Measurements from ENCODE around the gene RABAC1.
"Not testable (repeated sequence)": the region's sequence is repeated elsewhere in the genome, so short reads cannot be mapped to it uniquely, and the experiment has no call there.

RABAC1 gene

GRCh38 chr19:41915776-41916414, 43.2 kb downstream of the RABAC1 start:
- no peak for DNase-seq (ENCODE audit: low spot score)

GRCh38 chr19:41915021-41915775, 43.9 kb downstream of the RABAC1 start:
- DNase-seq (ENCODE audit: low spot score) = no peak

GRCh38 chr19:41914424-41914834, 44.7 kb downstream of the RABAC1 start:
- not testable (repeated sequence) for DNase-seq (ENCODE audit: low spot score)

DNA sequence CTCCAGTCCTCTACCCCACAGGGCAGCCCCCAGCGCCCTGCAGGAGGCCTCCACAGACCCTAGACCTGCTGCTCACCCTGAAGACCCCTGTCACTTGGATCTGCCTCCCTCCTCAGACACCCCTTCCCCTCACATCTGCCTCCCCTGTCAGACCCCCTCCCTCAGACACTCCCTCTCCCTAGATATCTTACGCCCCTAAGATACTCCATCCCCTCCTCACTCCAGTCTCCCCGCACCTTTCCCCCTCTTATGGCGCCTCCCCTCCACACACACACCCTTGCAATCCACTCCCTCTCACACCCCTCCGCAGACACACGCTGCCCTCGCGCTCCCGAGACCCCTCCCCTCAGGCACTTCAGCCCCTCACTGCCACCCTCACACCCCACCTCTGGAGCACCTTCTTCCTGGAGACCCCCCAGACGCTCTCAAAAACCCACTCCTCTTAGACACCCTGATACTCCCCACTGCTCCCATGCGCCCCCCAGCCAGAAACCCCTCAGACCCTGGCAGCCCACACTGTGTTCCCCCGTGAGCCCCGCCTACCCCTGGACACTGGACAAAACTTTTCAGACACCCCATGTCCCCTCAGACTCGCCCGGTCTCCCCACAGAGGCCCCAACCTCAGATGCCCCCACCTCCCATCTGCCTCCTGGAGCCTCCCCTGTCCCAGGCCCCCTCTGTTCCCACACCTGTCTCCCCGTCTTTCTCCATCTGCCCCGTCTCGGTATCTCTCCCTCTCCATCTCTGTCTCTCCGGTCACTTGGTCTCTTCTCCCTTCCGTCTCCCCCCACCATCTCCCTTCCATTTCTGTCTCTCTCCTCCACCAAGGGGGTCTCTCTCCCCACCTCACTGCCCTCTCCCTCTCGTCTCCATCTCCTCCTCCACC, 45.3 kb downstream of the RABAC1 start:
- DNase-seq (ENCODE audit: low spot score) = no peak

DNA sequence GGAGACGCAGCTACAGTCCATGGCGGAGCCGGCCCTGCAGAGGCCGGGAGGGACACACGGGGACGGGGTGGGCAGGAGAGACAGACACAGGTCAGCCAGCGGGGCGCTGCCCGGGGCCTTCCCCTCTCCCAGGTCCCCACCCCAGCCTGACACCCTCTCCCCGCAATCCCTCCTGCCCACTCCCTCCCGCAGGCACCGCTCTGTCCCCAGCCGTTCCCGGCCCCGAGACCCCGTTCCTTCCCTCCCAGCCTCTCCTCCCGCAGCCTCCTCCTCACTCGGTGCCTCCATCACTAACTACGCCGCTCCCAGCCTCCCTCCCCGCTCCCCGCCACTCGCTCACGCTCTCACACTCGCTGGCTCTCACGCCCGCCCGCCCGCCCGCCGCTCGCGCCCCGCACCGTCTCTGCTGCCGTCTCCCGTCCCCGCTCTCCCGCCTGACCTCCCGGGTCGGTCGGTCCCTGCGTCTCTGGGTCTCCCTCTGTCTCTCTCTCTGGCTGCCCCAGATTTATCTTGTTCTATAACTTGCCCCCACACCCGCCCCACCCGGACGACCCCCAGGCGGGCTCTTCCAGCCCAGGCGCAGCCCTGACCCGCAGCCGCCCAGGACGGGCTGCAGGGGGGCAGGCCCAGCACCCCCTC, 46.1 kb downstream of the RABAC1 start:
- DNase-seq (ENCODE audit: low spot score) = no peak

- DNase-seq (ENCODE audit: low spot score) = no peak
These were observed 47.0 kb downstream of the RABAC1 start for GRCh38 chr19:41911889-41912731.

GRCh38 chr19:41910992-41911888, 47.9 kb downstream of the RABAC1 start:
- no peak for DNase-seq (ENCODE audit: low spot score)

GRCh38 chr19:41910240-41910991, 48.7 kb downstream of the RABAC1 start:
- DNase-seq (ENCODE audit: low spot score) = no peak

DNA sequence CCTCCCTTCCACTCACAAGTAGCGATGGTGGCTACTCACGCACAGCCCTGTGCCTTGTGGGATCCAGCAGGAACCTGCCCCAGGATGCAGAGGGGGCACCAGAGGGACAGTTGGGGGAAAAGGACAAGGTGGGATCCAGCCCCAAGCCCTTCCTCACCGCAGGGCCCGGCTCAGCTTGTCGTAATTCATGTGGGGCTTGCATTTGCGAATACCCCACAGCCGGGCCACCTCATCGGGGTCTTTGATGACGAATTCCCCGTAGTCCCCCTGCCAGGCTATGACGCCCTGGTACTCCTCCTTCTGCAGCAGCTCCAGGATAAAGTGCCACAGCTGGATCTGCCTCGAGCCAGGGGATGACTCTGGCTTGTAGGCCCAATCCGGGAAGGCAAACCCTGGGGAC, 49.4 kb downstream of the RABAC1 start:
- no peak for DNase-seq (ENCODE audit: low spot score)

DNA sequence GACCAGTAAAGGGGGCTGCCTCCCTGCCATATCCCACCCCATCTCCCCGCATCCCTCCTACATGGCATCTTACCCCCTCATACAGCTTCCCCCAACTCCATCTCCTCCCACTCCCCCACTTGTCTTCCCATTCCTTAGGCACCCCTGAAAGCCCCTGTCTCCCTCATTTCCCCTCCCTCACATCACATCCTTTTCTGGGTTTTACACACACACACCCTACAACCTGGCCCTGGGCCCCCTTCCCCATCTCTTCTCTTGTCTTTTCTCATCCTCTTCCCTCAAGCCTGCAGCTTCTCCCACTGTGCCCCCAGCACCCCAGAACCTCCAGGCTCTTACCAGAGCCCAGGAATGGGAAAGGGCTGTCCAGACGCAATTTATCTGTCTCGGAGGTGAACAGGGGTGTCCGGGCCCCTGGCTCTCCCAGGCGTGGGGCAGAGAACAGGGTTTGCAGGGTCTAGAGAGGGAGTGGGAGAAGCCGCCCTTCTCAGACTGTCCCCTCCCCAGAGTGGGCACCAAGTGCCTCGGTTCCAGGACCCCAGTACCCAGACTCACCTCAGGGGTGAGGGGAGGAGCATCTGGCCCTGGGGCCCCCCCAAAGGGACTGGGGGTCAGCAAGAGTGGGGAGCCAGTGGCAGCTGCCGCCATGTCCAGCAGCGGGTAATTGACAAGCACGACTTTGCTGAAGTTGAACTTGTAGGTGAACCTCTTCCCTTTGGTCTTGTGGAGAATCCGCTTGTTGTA, 50.2 kb downstream of the RABAC1 start:
- no peak for DNase-seq (ENCODE audit: low spot score)

DNA sequence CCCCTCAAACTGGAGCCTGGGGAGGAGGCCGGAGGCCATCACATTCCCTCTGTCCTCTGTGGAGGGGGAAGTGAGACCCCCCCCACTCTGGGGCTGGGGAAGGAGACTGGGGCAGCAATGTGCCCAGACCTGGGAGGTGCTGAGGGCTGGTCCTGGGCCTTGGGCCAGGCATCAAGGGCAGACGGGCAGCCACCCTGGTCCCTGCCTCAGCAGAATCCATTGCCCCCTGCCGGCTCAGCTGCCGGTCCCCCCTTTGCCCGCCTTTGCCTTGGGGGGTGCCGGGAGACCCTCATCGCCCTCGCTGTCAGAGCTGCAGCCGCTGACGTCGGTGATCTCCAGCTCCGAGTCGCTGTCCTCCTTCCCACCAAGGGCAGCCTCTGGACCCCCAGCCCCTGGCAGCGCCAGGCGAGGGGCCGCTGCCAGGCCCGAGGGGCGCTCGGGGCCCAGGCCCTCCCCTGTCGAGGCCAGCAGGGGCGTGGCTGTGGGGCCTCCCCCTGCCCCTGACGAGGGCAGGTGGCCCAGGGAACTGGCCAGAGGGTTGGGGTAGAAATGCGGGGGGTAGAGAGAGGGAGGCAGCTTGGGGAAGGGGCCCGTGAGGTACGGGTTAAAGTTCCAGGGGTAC, 51.0 kb downstream of the RABAC1 start:
- no peak for DNase-seq (ENCODE audit: low spot score)

- DNase-seq (ENCODE audit: low spot score) = no peak
These were observed 52.0 kb downstream of the RABAC1 start for GRCh38 chr19:41906916-41907680.

Data from HuH-7 (cell line).